ENCODE results near the gene TBCC.
"Not testable (repeated sequence)": the region's sequence is repeated elsewhere in the genome, so short reads cannot be mapped to it uniquely, and the experiment has no call there.

TBCC gene

DNA sequence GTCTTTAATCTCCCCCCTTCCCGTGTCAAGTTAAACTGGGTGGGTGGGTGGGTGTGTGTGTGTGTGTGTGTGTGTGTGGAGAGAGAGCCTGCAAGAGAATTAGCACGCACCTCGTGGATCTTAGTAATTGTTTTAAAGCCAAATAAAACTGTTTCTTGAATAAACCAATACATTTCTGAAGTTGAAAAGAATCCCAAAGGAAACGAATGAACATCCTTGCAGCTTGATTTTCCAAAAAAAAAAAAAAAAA is 35.6 kb upstream of the TBCC start:
- TF ChIP-seq, protein P1, sequence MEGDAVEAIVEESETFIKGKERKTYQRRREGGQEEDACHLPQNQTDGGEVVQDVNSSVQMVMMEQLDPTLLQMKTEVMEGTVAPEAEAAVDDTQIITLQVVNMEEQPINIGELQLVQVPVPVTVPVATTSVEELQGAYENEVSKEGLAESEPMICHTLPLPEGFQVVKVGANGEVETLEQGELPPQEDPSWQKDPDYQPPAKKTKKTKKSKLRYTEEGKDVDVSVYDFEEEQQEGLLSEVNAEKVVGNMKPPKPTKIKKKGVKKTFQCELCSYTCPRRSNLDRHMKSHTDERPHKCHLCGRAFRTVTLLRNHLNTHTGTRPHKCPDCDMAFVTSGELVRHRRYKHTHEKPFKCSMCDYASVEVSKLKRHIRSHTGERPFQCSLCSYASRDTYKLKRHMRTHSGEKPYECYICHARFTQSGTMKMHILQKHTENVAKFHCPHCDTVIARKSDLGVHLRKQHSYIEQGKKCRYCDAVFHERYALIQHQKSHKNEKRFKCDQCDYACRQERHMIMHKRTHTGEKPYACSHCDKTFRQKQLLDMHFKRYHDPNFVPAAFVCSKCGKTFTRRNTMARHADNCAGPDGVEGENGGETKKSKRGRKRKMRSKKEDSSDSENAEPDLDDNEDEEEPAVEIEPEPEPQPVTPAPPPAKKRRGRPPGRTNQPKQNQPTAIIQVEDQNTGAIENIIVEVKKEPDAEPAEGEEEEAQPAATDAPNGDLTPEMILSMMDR (IDR thresholded peaks at IDR 0.05) = no peak
- no peak for TF ChIP-seq ZFX (IDR thresholded peaks at IDR 0.05; ENCODE audit: borderline replicate concordance)
- H3K27ac ChIP-seq = peak overlapping the region; percentile 99

DNA sequence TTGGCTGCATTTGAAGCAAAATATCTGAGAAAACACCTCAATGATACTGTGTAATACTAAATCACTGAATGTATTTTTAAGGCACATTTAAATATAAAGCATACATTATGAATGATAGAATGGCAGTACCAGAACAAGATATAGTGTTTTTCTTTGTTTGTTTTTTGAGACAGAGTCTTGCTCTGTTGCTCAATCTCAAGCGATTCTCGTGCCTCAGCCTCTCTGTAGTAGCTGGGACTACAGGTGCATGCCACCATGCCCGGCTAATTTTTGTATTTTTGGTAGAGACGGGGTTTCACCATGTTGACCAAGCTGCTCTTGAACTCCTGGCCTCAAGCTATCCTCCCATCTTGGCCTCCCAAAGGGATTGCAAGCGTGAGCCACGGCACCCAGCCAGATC is 33.6 kb upstream of the TBCC start:
- H3K27ac ChIP-seq = peak overlapping the region; percentile 99; the same call in 1 of the 2 replicates

DNA sequence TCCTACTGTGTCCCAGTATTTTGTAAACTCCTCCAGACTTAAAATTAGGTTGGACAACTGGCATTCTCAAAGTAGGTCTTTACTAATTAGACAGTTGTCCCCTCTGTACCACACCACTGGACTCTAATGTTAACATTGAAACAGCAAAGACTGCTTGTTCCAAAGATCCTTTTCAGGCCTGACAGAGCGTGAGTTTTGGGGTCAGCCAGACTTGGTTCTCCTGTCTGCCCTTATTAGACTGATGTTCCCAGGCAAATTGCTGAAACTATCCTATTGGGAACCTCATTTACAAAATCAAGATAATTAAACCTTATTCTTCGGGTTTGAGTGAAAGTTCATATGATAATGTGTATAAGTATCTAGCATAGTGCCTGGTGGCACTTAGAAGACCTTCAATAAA is 32.2 kb upstream of the TBCC start:
- H3K27ac ChIP-seq = peak overlapping the region; percentile 99; the same call in 1 of the 2 replicates
- TF ChIP-seq, protein P1 (IDR thresholded peaks at IDR 0.05) = no peak
- no peak for TF ChIP-seq ZFX (IDR thresholded peaks at IDR 0.05; ENCODE audit: borderline replicate concordance)

More for the DNA sequence above, 33.6 kb upstream of the TBCC start:
- no peak for TF ChIP-seq ZFX (IDR thresholded peaks at IDR 0.05; ENCODE audit: borderline replicate concordance)
- TF ChIP-seq, protein P1 (IDR thresholded peaks at IDR 0.05) = no peak

DNA sequence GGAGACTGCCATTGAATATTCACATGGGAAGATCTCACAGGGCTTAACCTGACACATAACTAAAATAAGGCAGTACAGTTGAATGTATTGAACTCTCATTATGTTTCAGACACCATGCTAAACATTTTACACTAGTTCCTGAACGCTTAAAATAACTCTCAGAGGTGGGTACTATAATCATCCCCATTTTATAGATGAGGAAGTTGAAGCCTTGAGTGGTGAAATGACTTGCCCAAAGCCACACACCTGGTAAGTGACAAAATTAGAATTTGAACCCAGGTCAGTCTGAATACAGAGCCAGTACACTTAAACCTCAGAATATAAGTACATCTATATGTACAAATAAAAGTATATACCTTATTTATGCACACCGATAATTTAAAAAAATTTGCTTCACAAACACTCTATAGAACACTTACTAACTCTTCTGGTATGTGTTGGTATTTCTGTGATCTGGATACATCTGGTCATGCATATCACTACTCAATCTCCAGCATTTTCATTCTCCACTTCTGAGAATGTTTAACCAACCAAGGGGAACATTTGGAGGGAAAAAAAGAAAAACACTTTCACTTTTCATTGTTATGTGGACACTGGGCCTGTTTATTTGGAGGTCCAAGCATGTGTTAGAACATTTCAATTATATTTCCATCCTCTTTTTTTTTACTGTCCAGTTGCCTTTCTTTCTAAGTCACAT is 31.4 kb upstream of the TBCC start:
- TF ChIP-seq, protein P1 (IDR thresholded peaks at IDR 0.05) = no peak
- TF ChIP-seq ZFX (IDR thresholded peaks at IDR 0.05; ENCODE audit: borderline replicate concordance) = no peak
- no peak overlapping the region for H3K27ac ChIP-seq

DNA sequence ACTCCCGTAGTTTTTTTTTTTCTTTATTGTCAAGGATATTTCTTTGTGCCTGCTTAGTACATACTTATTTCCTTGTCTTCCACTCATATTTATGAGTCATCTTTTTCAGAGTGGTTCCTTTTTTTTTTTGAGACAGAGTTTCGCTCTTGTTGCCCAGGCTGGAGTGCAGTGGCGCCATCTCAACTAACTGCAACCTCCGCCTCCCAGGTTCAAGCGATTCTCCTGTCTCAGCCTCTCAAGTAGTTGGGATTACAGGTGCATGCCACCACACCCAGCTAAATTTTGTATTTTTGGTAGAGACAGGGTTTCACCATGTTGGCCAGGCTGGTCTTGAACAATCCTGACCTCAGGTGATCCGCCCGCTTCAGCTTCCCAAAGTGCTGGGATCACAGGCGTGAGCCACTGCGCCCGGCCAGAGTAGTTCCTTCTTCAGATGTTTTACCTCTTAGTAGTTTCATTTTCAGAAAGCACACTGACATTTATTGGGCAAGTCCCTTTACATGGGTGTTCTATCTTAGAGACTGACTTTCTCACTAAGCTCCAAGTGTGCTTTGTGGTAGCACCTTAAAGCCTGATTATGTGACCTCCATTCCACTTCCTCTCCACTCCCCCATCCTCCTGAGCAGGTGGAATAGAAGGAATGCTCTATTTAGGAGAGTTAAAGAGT is 29.1 kb upstream of the TBCC start:
- not testable (repeated sequence) for H3K27ac ChIP-seq

DNA sequence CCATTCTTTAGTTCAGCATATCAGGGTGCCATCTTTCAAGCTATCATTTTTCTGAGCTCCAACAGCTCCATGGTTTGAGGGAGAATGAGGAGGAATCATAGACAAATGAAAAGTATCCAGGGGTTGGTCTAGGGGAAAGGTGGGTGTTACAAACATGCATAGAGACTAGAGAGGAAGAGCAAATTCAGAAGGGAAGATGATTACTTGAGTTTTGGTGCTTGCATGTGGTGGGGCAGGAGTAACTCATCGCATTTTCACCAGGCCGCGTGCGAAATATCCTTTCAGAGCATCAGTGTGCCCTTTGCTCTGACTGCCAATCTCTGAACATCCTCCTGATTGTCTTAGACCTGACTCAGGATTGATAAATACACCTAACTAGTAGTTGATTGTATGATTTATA is 28.3 kb upstream of the TBCC start:
- no peak overlapping the region for H3K27ac ChIP-seq

DNA sequence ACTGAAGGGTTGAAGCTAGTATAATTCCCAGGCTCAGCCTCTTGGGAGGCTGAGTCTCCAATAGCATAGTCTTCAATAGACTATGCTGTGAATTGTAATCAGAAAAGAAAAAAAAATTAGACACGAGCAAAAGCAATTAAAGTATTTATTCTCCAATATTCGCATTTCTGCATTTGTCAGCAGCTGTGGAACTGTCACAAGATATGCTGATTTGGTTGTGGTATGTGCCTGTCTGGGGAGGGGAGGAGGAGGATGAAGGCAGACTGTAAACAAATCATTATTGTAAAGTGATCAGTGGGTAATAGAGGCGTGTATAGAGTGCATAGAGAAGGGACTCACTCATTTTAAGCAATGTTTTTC is 25.8 kb upstream of the TBCC start:
- no peak overlapping the region for H3K27ac ChIP-seq
- no peak for TF ChIP-seq ZFX (IDR thresholded peaks at IDR 0.05; ENCODE audit: borderline replicate concordance)
- TF ChIP-seq, protein P1 (IDR thresholded peaks at IDR 0.05) = no peak

More for the DNA sequence above, 28.3 kb upstream of the TBCC start:
- TF ChIP-seq ZFX (IDR thresholded peaks at IDR 0.05; ENCODE audit: borderline replicate concordance) = no peak
- TF ChIP-seq, protein P1 (IDR thresholded peaks at IDR 0.05) = no peak

Data from 22Rv1 (cell line).